ENCODE results near the gene AARS1.
"Not testable (repeated sequence)": the region's sequence is repeated elsewhere in the genome, so short reads cannot be mapped to it uniquely, and the experiment has no call there.

DNA sequence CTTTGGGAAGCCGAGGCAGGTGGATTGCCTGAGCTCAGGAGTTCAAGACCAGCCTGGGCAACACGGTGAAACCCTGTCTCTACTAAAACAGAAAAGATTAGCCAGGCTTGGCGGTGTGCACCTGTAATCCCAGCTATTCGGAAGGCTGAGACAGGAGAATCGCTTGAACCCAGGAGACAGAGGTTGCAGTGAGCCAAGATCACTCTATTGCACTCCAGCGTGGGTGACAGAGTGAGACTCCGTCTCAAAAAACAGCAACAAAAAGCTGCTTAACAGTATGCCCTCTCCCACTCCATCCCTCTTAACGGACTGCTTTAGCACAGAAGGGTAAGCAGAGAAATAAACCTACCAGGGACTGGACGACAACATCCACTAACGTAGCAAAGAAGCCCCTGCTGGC is 21.4 kb downstream of the AARS1 start:
- not testable (repeated sequence) for TF ChIP-seq POLR2A (IDR thresholded peaks at IDR 0.05; ENCODE audit: low read length); GATA1 (IDR thresholded peaks at IDR 0.05; ENCODE audit: low read depth, low read length)
